Measurements from ENCODE around the gene TCEAL1.
A peak's percentile ranks its signal among the peaks of the same experiment; 100 is the strongest.
"Not testable (repeated sequence)": the region's sequence is repeated elsewhere in the genome, so short reads cannot be mapped to it uniquely, and the experiment has no call there.

TCEAL1 gene

GRCh38 chrX:103628386-103629317, at the start of gene TCEAL1:
Gene TCEAL1, plus strand, starts transcription at chrX:103628975. Its CDS starts 942 bp downstream, at chrX:103629917.
- Mint-ChIP-seq H3K36me3 (ENCODE audit: low read depth) (no peaks in the 10 kb centered on the region), H3K27me3 (ENCODE audit: low read depth) (no peaks in the 10 kb centered on the region), H3K27ac (peak within 1 kb of the TSS; percentile 49), H3K4me1 (ENCODE audit: low read depth) (peaks cover 15% of the 10 kb centered on the region), H3K4me3 (peak within 1 kb of the TSS; percentile 87), H3K9me3 (no peaks in the 10 kb centered on the region)

- Mint-ChIP-seq H3K9me3 (no peaks in the 10 kb centered on the region), H3K4me1 (ENCODE audit: low read depth) (peaks cover 4% of the 10 kb centered on the region), H3K4me3 (peak overlapping the region; percentile 48), H3K27me3 (ENCODE audit: low read depth) (peaks cover 26% of the 10 kb centered on the region), H3K27ac (no peak overlapping the region), H3K36me3 (ENCODE audit: low read depth) (no peaks in the 10 kb centered on the region)
Measured at GRCh38 chrX:103584596-103584995, 44.2 kb upstream of the TCEAL1 start.

- Mint-ChIP-seq H3K36me3 (ENCODE audit: low read depth) (no peaks in the 10 kb centered on the region), H3K4me3 (peak within 1 kb of the TSS; percentile 72), H3K4me1 (ENCODE audit: low read depth) (peaks cover 4% of the 10 kb centered on the region), H3K9me3 (no peaks in the 10 kb centered on the region), H3K27me3 (ENCODE audit: low read depth) (peaks cover 24% of the 10 kb centered on the region), H3K27ac (no peak within 1 kb of the TSS)
Measured at GRCh38 chrX:103585411-103586313, 43.1 kb upstream of the TCEAL1 start, which contains the start of gene TCEAL4. Gene TCEAL4, plus strand, starts transcription at chrX:103585515. Its CDS starts 1,161 bp downstream, at chrX:103586676.

GRCh38 chrX:103586314-103586646, 42.5 kb upstream of the TCEAL1 start:
- H3K27me3 Mint-ChIP-seq (ENCODE audit: low read depth), result peaks cover 18% of the 10 kb centered on the region
- H3K36me3 Mint-ChIP-seq (ENCODE audit: low read depth), result no peaks in the 10 kb centered on the region
- H3K4me3 Mint-ChIP-seq, result peak overlapping the region; percentile 72
- H3K4me1 Mint-ChIP-seq (ENCODE audit: low read depth), result peaks cover 4% of the 10 kb centered on the region
- no peak overlapping the region for H3K27ac Mint-ChIP-seq
- H3K9me3 Mint-ChIP-seq, result no peaks in the 10 kb centered on the region

- Mint-ChIP-seq H3K4me3 (no peak overlapping the region), H3K36me3 (ENCODE audit: low read depth) (no peaks in the 10 kb centered on the region), H3K27me3 (ENCODE audit: low read depth) (peaks cover 16% of the 10 kb centered on the region), H3K4me1 (ENCODE audit: low read depth) (peaks cover 4% of the 10 kb centered on the region), H3K27ac (no peak overlapping the region), H3K9me3 (no peaks in the 10 kb centered on the region)
Measured at GRCh38 chrX:103586659-103587058, 42.1 kb upstream of the TCEAL1 start.

GRCh38 chrX:103592295-103592694, 36.5 kb upstream of the TCEAL1 start:
- H3K36me3 Mint-ChIP-seq (ENCODE audit: low read depth), result not testable (repeated sequence)

GRCh38 chrX:103595202-103595601, 33.6 kb upstream of the TCEAL1 start:
- not testable (repeated sequence) for H3K9me3 Mint-ChIP-seq; H3K4me1 Mint-ChIP-seq (ENCODE audit: low read depth); H3K27me3 Mint-ChIP-seq (ENCODE audit: low read depth); H3K36me3 Mint-ChIP-seq (ENCODE audit: low read depth); H3K27ac Mint-ChIP-seq; H3K4me3 Mint-ChIP-seq

More at GRCh38 chrX:103592295-103592694, 36.5 kb upstream of the TCEAL1 start:
- H3K4me1 Mint-ChIP-seq (ENCODE audit: low read depth); H3K27ac Mint-ChIP-seq; H3K27me3 Mint-ChIP-seq (ENCODE audit: low read depth); H3K4me3 Mint-ChIP-seq; H3K9me3 Mint-ChIP-seq: not testable (repeated sequence)

GRCh38 chrX:103607364-103608305, 21.1 kb upstream of the TCEAL1 start, which contains the start of gene TCEAL3:
Gene TCEAL3, plus strand, starts transcription at chrX:103607963. Its CDS starts 1,102 bp downstream, at chrX:103609065.
- H3K27ac Mint-ChIP-seq, result no peak within 1 kb of the TSS

GRCh38 chrX:103608306-103608963, 20.3 kb upstream of the TCEAL1 start:
- H3K4me1 Mint-ChIP-seq (ENCODE audit: low read depth), result peaks cover 3% of the 10 kb centered on the region
- no peaks in the 10 kb centered on the region for H3K9me3 Mint-ChIP-seq
- no peaks in the 10 kb centered on the region for H3K36me3 Mint-ChIP-seq (ENCODE audit: low read depth)
- H3K4me3 Mint-ChIP-seq, result peak overlapping the region; percentile 31
- peaks cover 24% of the 10 kb centered on the region for H3K27me3 Mint-ChIP-seq (ENCODE audit: low read depth)
- no peak overlapping the region for H3K27ac Mint-ChIP-seq

More at GRCh38 chrX:103607364-103608305, 21.1 kb upstream of the TCEAL1 start, which contains the start of gene TCEAL3:
- H3K4me1 Mint-ChIP-seq (ENCODE audit: low read depth), result peaks cover 3% of the 10 kb centered on the region
- H3K36me3 Mint-ChIP-seq (ENCODE audit: low read depth), result no peaks in the 10 kb centered on the region
- peaks cover 24% of the 10 kb centered on the region for H3K27me3 Mint-ChIP-seq (ENCODE audit: low read depth)
- H3K9me3 Mint-ChIP-seq, result no peaks in the 10 kb centered on the region
- peak within 1 kb of the TSS; percentile 65 for H3K4me3 Mint-ChIP-seq

GRCh38 chrX:103610282-103610681, 18.5 kb upstream of the TCEAL1 start:
- H3K27me3 Mint-ChIP-seq (ENCODE audit: low read depth), result peaks cover 23% of the 10 kb centered on the region
- H3K36me3 Mint-ChIP-seq (ENCODE audit: low read depth), result no peaks in the 10 kb centered on the region
- H3K4me1 Mint-ChIP-seq (ENCODE audit: low read depth), result peaks cover 3% of the 10 kb centered on the region

GRCh38 chrX:103613362-103613890, 15.3 kb upstream of the TCEAL1 start:
- H3K27ac Mint-ChIP-seq, result no peak overlapping the region
- no peaks in the 10 kb centered on the region for H3K9me3 Mint-ChIP-seq
- H3K27me3 Mint-ChIP-seq (ENCODE audit: low read depth), result peaks cover 4% of the 10 kb centered on the region
- H3K4me3 Mint-ChIP-seq, result no peak overlapping the region
- H3K4me1 Mint-ChIP-seq (ENCODE audit: low read depth), result no peaks in the 10 kb centered on the region
- no peaks in the 10 kb centered on the region for H3K36me3 Mint-ChIP-seq (ENCODE audit: low read depth)

More at GRCh38 chrX:103610282-103610681, 18.5 kb upstream of the TCEAL1 start:
- no peak overlapping the region for H3K4me3 Mint-ChIP-seq
- H3K27ac Mint-ChIP-seq, result no peak overlapping the region
- no peaks in the 10 kb centered on the region for H3K9me3 Mint-ChIP-seq

- Mint-ChIP-seq H3K4me1 (ENCODE audit: low read depth) (no peaks in the 10 kb centered on the region), H3K36me3 (ENCODE audit: low read depth) (no peaks in the 10 kb centered on the region), H3K27ac (no peak overlapping the region), H3K9me3 (no peaks in the 10 kb centered on the region), H3K4me3 (no peak overlapping the region), H3K27me3 (ENCODE audit: low read depth) (peaks cover 3% of the 10 kb centered on the region)
Measured at GRCh38 chrX:103614999-103615398, 13.8 kb upstream of the TCEAL1 start.

- Mint-ChIP-seq H3K36me3 (ENCODE audit: low read depth) (no peaks in the 10 kb centered on the region), H3K27ac (no peak overlapping the region), H3K4me3 (no peak overlapping the region), H3K27me3 (ENCODE audit: low read depth) (no peaks in the 10 kb centered on the region), H3K4me1 (ENCODE audit: low read depth) (no peaks in the 10 kb centered on the region), H3K9me3 (no peaks in the 10 kb centered on the region)
Measured at GRCh38 chrX:103615781-103616371, 12.9 kb upstream of the TCEAL1 start.
